Chondrocyte (in vitro differentiated cells): Measurements from ENCODE around the gene C6orf132. TPM values are rescaled to one million over a fixed set of nuclear protein-coding genes. Genes with fewer than 3 reads are reported as not detected.

Source experiments
- DNase-seq: peaks from one replicate; pipeline ENCODE4 v3.0.0; 2021; ENCODE audit warnings: mixed read lengths, low spot score
- H3K27ac Mint-ChIP-seq: one replicate; pipeline ENCODE4 v1.8.0; 2021; ENCODE audit warnings: mild to moderate bottlenecking, moderate library complexity, mixed read lengths; ENCODE audit not compliant: unreplicated experiment
- H3K27me3 Mint-ChIP-seq: 2 replicates; pipeline ENCODE4 v1.8.0; 2021; ENCODE audit warnings: low read depth, mixed read lengths
- H3K36me3 Mint-ChIP-seq: 2 replicates; pipeline ENCODE4 v1.8.0; 2021; ENCODE audit warnings: low read depth, mixed read lengths
- H3K4me1 Mint-ChIP-seq: 2 replicates; pipeline ENCODE4 v1.8.0; 2021; ENCODE audit warnings: low read depth, mild to moderate bottlenecking, mixed read lengths
- H3K4me3 Mint-ChIP-seq: one replicate; pipeline ENCODE4 v1.8.0; 2021; ENCODE audit warnings: mild to moderate bottlenecking, moderate library complexity, mixed read lengths; ENCODE audit not compliant: unreplicated experiment
- H3K9me3 Mint-ChIP-seq: 2 replicates; pipeline ENCODE4 v1.8.0; 2021; ENCODE audit warnings: low read depth, mixed read lengths
- CTCF ChIP-seq: fragments of 200-600 bp; sonication (generic); IDR thresholded peaks from 2 replicates; pipeline ENCODE4 v1.5.0; 2021; ENCODE audit warnings: antibody characterized with exemption, mild to moderate bottlenecking, moderate library complexity
- total RNA-seq: library from RNA; stranded (reverse); gene quantifications from 3 replicates; pipeline ENCODE4 v1.2.1, GENCODE V29; 2021

Gene C6orf132
- total RNA-seq, 1 donor from 2014 or later, result 5.8 TPM

GRCh38 chr6:42135161-42135560, 7.3 kb downstream of the C6orf132 start:
- TF ChIP-seq CTCF, result no peak
- Mint-ChIP-seq H3K27me3 (no peaks in the 10 kb centered on the region), H3K4me1 (peaks cover 29% of the 10 kb centered on the region), H3K9me3 (peaks cover 2% of the 10 kb centered on the region), H3K36me3 (peaks cover 1% of the 10 kb centered on the region), H3K27ac (no peak overlapping the region), H3K4me3 (no peak overlapping the region)
- DNase-seq, result no peak

DNA sequence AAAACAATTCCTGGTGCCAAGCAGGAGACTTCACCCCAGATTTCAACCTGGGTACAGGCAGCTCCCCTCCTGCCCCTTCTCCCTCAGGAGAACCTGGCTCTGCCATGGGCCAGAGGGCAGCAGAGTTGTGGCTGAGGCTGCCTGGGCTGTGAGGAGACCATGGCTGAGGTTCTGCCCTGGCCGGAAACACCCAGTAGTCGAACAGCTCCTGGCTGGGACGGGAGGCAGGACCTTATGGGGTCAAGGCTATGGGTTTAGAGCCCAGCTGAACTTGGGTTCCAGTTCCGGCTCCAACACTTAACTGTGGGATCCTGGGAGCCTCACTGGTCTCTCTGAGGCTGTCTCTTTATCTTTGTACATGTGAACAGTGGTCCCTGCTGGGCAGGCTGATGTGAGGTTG, 8.5 kb downstream of the C6orf132 start:
- no peak for DNase-seq
- peaks cover 2% of the 10 kb centered on the region for H3K9me3 Mint-ChIP-seq
- no peak overlapping the region for H3K4me3 Mint-ChIP-seq
- H3K27me3 Mint-ChIP-seq, result no peaks in the 10 kb centered on the region
- peaks cover 1% of the 10 kb centered on the region for H3K36me3 Mint-ChIP-seq
- H3K27ac Mint-ChIP-seq, result no peak overlapping the region
- no peak for TF ChIP-seq CTCF
- peaks cover 17% of the 10 kb centered on the region for H3K4me1 Mint-ChIP-seq

- H3K4me3 Mint-ChIP-seq, result no peak overlapping the region
- H3K27ac Mint-ChIP-seq, result peak overlapping the region; percentile 13
- H3K36me3 Mint-ChIP-seq, result peaks cover 1% of the 10 kb centered on the region
- no peak for DNase-seq
- H3K9me3 Mint-ChIP-seq, result peaks cover 2% of the 10 kb centered on the region
- no peaks in the 10 kb centered on the region for H3K27me3 Mint-ChIP-seq
- TF ChIP-seq CTCF, result no peak
- H3K4me1 Mint-ChIP-seq, result peaks cover 6% of the 10 kb centered on the region
Measured at GRCh38 chr6:42131531-42131930, 10.9 kb downstream of the C6orf132 start.

GRCh38 chr6:42129360-42129676, 13.1 kb downstream of the C6orf132 start:
- H3K9me3 Mint-ChIP-seq, result peaks cover 2% of the 10 kb centered on the region
- no peaks in the 10 kb centered on the region for H3K27me3 Mint-ChIP-seq
- peaks cover 3% of the 10 kb centered on the region for H3K4me1 Mint-ChIP-seq
- no peak overlapping the region for H3K4me3 Mint-ChIP-seq
- no peak for TF ChIP-seq CTCF
- no peak for DNase-seq
- H3K36me3 Mint-ChIP-seq, result peaks cover 3% of the 10 kb centered on the region
- H3K27ac Mint-ChIP-seq, result no peak overlapping the region

DNA sequence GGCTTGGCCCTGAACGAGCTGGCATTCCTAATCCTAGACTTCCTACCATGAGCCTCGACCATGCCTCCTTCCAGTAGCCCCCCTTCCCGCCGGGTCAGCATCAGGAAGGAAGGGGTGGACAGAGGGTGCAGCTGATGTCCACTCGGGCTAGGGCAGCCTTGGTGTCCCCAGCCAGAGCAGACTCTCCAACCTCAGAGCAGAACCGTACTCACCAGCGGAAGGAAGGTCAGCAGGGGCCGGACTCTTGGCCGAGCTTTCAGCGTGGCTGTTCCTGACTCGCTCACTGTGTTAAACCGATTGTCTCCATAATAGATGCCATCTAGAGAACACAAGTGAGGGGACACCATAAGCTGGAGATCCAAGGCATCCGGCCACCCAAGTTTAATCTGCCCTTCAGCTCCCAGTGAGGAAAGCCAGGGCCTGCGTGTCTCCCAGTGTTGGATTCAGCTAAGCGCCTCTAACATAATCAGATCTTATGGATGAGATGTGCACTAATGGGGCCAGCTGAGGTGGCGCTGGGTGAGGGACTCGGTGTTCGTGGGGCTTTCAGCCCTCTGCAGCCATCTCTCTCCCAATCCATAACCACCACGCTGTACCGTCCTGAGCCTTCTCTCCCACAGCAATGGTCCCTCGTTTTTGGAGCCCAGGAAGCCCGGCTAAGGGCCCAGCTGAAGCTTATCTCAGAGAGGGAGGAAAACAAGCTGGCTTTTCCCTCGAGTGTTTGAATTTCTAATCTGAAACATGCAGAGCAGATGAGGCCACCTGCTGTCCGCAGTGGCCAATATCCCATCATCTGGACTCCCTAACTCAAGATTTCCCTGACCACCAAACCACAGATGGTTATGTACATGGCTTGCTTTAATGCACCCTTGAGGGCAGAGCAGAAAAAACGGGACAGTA, 13.7 kb downstream of the C6orf132 start:
- peaks cover 3% of the 10 kb centered on the region for H3K4me1 Mint-ChIP-seq
- no peak for TF ChIP-seq CTCF
- H3K4me3 Mint-ChIP-seq, result no peak overlapping the region
- peaks cover 2% of the 10 kb centered on the region for H3K9me3 Mint-ChIP-seq
- no peak for DNase-seq
- peaks cover 3% of the 10 kb centered on the region for H3K36me3 Mint-ChIP-seq
- no peak overlapping the region for H3K27ac Mint-ChIP-seq
- H3K27me3 Mint-ChIP-seq, result no peaks in the 10 kb centered on the region
